Globus pallidus (tissue), 1 donor: ENCODE measurements around the gene ATP8B3.
"Not testable (repeated sequence)": the region's sequence is repeated elsewhere in the genome, so short reads cannot be mapped to it uniquely, and the experiment has no call there.

Source experiments
- DNase-seq: peaks from one replicate; pipeline ENCODE4 v3.0.0-alpha.2; 2015; ENCODE audit warnings: low spot score

Gene ATP8B3

DNA sequence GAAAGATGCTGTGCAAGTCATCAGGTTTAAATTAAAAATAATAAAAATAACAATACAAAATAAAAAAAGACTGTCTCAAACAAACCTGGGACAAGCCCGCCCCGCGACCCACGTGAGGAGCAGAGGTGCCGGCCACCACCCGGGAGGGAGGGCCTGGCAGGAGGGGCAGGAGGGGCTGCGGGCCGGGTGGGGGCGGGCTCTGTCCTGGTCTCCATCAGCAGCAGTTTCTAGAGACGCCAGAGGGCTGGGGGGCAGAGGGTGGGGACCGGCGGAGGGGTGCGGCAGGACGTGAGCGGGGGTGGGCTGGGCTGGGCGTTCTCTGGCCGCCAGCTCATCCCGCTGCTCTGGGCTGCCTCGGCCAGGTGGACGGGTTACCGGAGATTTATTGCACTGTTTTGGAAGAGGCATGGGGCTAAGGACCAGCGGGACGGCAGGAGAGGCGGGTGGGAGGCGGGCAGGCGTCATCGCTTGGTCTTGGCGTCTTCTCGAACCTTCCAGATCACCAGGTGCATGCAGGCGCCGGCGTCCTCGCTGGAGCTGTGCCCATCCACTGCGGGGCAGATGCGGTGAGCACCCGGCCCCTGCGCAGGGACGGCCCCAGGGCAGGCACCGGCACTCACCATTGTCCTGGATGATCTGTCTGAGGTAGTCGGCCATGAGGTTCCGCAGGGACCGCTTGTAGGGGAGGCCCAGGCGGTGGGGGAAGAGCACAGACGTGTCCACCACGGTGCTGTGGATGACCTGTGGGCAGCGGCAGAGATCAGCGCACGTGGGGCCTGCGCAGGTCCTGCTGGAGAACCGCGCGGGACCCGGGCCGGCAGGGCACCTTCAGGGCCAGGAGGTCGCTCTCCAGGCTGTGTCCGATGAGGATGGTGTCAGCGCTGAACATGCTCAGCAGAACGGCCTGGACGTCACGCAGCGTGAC, 3.8 kb upstream of the ATP8B3 start:
- no peak for DNase-seq

DNA sequence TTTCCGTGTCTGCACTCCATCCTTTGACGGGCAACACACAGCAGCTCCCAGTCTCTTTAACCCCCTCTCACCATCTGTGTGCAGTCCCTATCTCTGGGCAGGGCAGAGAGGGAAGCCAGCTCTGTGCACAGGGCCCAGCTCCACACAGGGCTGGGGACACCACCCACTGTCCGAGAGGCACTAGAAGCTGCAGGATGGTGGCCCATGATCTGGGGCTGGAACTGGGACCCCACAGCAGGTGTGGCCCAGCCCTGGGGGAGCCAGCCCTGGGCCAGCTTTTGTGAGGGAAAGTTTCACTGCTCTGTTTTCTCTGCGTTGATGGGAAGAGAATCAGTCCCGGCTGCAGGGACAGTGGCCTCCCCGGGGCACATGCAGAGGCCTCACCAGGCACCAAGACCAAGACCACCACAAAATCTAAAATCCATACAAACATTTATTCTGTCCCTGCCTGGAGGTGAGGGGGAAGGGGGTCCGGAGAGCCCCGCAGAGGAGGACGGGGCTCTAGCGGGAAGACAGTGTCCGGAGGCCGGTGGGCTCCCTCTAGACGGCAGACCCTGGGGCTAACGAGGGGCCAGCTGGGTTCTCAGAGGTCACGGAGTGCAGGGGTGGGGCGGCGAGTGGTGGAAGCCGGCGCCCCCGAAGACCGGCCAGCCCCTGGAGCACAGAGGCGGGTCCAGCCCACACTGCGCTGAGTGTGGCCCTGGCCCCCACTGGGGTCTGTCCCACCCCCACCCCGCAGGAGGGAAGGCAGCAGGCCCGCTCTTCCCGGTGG, 2.9 kb upstream of the ATP8B3 start:
- no peak for DNase-seq

DNA sequence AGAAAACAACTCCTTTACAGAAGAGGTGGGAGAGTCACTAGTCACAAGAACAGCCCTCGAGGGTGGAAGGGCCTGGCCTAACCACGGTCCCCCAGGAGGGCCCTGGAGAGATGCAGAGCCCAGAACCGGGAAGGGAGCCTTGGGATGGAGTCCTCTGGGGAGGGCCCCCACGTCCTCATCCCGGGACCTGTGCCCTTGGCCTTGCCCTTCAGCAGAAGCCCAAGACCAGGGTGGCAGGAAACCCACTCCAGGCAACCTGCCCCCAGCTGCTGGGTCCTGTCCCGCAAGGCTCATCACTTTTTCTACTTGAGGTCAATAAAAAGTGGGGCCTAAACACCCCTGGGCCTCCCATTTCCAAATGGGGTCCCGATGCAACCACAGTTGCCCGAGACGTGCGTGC, 2.3 kb upstream of the ATP8B3 start:
- DNase-seq: no peak

DNA sequence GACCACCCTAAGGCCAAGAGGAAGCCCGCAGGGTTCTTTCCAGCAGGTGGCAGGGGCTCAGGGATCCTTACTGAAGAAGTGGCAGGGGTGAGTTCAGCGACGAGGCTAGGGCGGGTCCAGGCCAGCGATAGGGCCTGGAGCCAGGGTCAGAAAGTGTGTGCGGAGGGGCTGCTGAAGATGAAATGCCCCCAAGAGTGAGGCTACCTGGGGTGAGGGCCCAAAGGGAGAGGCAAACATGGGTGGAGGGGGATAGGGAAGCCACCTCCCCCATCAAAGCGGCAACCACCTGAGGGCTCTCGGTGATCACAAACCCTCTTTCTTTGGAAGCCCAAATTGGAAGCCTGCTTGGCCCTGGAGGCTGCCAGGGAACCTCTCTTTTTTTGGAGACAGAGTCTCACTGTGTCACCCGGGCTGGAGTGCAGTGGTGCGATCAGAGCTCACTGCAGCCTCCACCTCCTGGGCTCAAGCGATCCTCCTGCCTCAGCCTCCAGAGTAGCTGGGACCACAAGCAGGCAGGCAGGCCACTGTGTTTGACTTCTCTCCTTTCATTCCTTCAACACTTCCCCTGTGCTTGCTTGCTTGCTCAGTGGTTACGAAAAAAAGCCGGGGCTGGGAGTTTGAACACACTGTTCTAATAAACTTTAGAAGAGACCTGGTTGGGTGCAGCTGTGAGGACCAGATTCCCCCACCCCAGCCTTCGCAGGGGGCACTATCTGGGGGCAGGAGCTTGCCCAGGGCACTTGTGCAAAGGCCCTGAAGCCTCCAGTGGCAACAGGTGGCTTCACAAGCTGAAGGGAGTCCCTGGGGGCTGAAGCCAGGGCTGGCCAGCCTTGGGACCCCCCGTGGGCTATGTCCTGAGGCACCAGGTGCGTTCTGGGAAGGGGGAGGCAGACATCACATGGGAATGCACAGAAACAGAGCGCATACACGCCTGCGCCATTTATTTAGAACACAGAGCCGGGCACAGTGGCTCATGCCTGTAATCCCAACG, 1.4 kb upstream of the ATP8B3 start:
- DNase-seq: no peak

DNA sequence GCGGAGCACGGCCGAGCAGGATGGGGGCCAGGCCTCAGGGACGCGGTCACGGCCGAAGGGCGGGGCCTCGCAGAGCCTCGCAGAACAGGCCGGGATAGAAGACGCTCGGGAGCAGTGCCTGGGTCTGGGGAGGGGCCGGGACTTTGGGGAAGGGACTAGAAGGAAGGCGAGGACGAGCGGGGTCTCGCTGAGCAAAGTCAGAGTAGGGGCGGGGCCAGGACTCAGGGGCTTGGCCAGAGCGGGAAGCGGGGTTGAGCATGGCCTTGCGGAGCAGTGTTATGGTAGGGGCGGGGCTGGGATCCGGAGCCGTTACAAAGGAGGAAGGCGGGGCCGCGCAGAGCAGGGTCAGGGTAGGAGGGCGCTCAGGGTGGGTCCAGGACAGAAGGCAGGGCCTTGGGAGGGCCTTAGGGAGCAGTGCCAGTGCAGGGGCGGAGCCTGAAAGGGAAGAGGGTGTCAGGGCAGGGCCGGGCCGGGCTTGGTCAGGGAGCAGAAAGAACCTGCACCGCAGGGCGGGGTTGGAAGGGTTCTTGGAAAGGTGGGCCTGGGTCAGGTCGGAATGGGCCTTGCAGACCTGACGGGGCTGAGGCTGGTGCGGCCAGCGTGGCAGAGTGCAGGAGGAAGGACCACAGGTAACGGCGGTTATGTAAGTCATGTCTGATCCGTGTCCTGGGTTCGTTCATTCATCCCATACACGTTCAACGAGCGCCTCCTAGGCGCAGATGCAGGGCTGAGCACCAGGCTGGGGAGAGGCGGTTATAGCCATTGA, 533 bp upstream of the ATP8B3 start:
- DNase-seq: peak; percentile 42

DNA sequence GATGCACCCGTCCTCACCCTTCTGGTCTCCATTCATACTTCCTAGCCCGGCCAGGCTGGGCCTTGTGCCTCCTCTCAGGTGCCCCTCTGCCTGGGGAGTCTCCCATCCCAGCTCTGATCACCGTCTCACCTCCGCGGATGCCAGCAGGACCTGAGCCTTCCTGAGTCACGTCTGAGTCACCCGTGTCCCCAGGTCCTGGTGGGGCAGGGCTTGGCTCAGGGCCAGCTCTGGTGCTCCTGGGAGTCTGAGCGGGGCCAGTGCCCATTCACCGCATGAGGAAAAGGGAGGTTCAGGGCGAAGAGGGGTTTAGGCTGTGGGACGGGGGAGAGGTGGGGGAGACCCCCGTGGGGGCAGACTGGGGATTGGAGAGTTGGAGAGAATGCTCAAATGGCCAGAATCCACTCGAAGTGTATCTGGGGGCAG, 593 bp downstream of the ATP8B3 start:
- no peak for DNase-seq

DNA sequence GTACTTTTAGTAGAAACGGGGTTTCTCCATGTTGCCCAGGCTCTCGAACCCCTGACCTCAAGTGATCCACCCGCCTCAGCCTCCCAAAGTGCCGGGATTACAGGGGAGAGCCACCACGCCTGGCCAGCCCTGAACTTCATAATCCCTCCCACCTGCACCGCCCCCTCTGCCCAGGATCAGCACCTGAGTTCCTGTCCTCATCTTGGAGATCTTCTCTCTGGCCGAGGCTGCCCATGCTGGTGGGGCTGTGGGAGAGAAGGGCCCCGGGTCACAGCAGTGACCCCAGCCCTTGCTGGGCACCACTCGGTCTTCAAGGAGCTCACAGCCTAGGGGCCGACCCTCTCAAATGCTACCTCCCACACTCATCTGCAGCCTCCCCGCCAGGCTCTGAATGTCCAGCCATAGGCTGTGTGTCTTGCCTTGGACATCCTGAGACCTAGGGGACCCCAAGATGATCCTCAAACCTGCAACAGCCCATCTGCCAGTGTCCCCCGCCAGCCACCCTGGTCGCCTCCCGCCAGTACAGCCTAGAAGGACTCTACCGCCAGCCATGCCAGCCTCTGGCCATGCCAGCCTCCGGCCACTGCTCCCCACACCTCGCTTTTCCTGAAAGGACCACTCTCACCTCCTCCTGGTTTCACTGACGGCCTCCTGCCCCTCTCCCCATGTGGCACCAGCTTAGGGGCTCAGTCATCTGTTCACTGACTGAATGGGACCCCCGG, 1.5 kb downstream of the ATP8B3 start:
- DNase-seq: no peak

DNA sequence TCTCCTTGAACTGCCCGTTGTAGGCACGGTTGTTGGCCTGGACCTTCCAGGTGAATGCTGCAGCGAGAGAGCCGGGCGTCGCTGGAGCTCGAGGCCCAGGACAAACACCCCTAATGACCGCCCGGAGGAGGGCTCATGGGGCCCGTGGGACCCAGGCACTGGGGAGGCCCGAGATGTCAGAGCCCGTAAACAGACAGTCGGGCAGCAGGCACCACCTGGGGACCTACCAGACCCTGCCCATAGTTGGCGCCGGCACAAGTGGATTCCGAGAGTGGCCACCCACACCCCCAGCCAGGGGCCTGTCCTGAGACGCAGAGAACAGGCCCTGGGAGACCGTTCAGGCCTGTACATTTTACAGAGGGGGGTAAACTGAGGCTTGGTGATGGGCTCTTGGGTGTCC, 2.4 kb downstream of the ATP8B3 start:
- DNase-seq: no peak

DNA sequence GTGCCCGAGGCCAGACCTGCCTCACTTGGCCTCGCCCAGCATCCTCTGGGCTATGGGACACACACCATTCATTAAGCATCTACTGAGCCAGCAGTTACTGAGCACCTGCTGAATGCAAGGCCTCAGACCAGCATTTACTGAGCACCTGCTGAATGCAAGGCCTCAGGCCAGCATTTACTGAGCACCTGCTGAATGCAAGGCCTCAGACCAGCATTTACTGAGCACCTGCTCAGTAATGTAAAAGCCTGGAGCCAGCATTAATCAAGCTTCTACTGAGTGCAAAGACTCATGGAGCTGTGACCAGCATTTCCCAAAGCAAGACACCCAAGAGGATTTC, 3.7 kb downstream of the ATP8B3 start:
- no peak for DNase-seq

DNA sequence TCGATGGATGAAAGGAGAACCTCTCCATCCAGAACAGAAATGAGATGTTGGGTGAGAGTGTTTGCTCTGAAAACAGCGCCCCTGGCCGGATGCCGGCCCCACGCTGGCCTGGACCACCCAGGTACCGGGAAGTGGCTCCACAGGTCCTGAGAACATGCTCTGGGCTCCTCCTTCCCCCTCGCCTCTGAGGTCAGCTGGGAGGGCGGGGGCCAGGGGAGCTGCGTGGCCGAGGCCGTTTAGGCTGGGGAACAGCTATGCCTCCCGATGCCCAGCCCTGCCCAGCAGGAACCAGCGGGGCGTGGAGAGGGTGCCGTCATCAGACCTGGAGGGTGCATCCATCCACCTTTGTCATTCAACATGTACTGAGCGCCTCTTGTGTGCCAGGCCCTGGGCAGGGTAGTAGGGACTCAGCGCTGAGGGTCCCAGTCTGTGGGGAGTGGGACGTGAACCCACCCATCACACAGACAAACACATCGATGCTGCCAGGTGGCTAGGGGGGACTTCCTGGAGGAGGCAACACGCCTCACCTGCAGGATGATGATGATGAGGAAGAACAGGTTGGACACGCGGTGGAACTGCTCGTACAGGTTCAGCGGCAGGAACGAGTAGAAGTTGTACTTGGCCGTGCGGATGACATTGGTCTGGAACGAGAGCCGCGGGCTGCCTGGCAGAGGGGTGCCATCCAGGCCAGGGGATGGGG, 4.2 kb downstream of the ATP8B3 start:
- no peak for DNase-seq

DNA sequence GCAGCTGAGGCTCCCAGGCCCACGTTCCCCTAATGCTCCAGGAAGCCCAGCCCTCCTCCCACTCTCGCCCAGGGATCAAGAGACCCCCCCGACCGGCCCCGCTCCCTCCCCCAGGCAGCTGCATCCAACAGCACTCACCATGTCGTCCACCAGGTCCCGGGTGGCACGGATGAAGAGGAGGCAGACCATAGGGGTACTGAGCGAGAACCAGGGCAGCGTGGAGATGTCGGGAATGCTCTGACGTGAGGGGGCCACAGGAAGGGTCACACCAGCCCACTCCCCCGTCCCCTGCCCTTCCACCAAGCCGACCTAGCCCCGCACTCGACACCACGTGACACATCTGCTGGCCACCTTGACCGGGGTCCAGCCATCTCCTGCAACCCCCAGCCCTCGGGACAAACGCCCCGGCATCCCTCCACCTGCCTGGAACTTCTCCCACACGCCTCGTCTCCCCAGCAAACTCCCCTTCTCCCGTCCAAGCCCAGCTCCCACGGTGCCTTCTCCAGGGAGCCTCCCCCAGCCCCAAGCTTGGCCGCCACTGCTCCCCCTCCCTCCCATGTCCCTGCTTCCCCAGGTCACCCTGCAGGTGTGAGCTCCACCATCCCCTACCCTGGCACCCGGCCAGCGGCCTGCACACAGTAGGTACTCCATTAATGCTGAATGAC, 4.9 kb downstream of the ATP8B3 start:
- no peak for DNase-seq

DNA sequence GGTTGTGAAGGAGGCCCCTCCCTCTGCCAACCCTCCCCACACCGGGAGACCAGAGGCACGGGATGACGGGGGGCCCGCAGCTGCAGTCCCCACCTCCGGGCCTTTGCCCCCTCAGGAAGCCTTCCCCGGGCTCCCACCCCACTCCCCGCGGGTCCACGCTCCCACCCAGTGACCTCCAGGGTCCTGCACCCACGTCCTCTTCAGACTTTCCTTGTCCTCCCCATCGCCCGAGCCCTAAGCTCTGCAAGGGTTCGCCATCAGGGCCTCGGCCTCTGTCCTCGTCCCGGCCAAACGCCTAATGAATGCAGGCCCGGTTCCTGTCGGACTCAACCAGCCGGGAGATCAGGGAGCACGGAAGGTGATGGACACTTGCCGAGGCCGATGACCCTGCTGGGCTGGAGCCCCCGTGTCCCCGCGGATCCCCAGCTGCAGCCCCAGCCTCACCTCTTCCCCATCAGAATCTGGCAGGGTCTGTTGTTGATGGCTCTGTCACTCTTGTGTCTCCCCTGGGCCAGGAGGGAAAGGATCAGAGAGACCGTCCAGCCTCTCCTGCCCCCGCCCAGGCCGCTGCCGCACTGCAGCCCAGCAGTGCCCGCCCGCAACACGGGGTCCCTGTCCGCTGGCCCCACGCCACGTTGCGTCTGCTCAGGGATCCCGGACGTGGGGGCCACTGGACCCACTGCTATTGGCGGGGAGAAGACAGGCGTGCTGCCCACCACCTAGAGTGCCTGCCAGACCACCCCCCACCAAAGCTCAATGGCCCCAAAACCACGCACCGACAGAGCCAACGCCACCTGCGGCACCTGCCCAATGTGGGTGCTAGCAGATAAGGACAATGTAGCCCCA, 5.7 kb downstream of the ATP8B3 start:
- DNase-seq: no peak

DNA sequence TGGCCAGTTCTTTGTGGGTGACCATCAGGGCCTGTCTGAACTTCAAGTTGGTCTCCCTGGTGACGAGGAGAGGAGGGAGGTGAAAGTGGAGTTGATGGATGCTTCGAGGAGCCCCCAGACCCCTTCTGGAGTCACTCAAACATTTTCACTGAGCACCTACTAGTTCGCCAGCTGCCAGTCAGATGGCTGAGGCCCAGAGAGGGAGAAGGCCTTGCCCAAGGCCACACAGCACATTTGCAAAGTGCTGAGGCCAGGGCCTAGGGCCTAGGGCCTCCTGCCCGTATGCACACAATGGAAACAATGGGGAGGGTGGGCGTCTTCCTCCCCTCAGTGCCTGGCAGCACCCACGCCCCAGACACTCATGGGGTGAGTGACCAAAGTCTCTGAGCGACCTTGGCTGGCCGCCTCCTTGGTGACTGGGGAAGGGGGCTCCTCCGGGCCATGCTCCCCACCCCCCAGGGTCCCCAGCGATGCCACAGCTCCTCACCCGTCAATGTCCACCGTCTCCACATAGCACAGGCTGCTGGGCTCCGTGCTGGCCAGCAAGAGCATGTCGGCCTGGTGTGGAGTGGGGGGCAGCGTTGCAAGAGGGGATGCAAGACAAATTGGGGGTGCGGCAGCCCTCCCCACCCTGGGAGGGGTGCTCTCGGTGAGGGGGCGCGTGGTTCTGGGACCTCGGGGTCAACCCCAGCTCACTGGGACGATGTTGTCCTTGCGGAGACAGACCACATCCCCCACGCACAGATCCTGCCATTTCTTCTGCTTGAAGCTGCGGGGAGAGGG, 6.5 kb downstream of the ATP8B3 start:
- no peak for DNase-seq

DNA sequence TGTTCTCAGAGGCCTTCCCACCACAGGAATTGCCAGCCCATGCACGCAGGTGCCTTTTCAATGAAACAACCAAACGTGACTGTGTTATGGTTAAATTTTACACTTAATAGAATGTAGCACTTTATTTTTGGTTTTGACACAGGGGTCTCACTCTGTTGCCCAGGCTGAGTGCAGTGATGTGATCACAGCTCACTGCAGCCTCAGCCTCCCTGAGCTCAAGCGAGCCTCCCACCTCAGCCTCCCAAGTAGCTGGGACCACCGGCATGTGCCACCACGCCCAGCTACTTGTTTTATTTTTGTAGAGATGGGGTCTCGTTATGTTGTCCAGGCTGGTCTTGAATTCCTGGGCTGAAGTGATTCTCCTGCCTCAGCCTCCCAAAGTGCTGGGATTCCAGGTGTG, 7.2 kb downstream of the ATP8B3 start:
- no peak for DNase-seq

DNA sequence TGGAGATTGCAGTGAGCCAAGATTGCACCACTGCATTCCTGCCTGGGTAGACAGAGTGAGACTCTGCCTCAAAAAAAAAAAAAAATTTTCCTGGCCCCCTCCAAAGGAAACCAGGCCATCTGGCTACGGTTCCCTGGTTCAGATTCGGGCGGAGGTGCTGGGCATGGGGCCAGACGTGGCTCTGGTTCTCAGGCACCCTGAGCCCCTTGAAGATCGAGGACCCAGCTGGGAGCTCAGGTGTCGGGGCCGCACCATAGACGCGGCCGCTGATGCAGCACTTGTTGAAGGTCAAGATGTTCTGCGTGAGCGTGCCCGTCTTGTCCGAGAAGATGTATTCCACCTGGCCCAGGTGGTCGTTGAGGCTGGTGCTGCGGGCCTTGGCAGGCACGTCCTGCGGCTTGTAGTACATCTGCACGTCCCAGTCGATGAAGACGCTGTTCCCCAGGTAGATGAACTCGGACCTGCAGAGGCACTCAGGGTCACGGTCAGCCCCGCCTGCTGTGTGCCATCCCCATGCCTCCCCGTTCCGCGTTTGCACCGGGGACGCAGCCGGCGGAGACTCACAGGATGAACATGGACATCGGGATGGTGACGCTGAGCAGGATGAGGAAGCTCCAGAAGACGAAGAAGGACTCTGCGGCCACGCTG, 12.3 kb downstream of the ATP8B3 start:
- DNase-seq: no peak

DNA sequence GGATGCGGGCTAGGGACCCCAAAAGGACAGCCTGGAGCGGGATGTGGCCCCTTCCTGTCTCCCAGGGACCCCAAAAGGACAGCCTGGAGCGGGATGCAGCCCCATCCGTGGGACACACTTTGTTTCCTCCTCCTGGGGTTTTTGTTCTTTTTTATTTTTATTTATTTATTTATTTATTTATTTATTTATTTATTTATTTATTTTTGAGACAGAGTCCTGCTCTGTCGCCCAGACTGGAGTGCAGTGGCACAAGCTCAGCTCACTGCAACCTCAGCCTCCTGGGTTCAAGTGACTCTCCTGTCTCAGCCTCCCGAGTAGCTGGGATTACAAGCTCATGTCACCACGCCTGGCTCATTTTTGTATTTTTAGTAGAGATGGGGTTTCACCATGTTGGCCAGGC, 14.8 kb downstream of the ATP8B3 start:
- not testable (repeated sequence) for DNase-seq
